Naive B cell (primary cell): ENCODE results near the gene ZNF200. TPM values are rescaled to one million over a fixed set of nuclear protein-coding genes. Genes with fewer than 3 reads are reported as not detected.
"Not testable (repeated sequence)": the region's sequence is repeated elsewhere in the genome, so short reads cannot be mapped to it uniquely, and the experiment has no call there.

ENCODE experiments used
- ATAC-seq, 2 donors: fragments of 150-1000 bp; cut with Tn5 transposase; 2 replicates each; pipeline ENCODE4 v1.10.0; 2021; ENCODE audit warnings: low read depth in 2 of 2, mild to moderate bottlenecking in 2 of 2, moderate library complexity in 2 of 2
- DNase-seq: peaks from one replicate; pipeline ENCODE4 v3.0.0; 2022
- H3K27ac Mint-ChIP-seq, 6 donors: one replicate each; pipeline ENCODE4 v1.8.0; 2020 to 2022; ENCODE audit warnings: mild to moderate bottlenecking in 6 of 6, mixed read lengths in 6 of 6, moderate library complexity in 5 of 6, inconsistent platforms in 2 of 6
- H3K27me3 Mint-ChIP-seq, 3 donors: one replicate each; pipeline ENCODE4 v1.8.0; 2021 to 2022; ENCODE audit warnings: mixed read lengths in 3 of 3, mild to moderate bottlenecking in 1 of 3
- H3K36me3 Mint-ChIP-seq, 2 donors: one replicate each; pipeline ENCODE4 v1.8.0; 2020 to 2022; ENCODE audit warnings: mixed read lengths in 2 of 2, inconsistent platforms in 1 of 2, mild to moderate bottlenecking in 1 of 2
- H3K4me1 Mint-ChIP-seq, 3 donors: one replicate each; pipeline ENCODE4 v1.8.0; 2020 to 2022; ENCODE audit warnings: mixed read lengths in 3 of 3, inconsistent platforms in 1 of 3, mild to moderate bottlenecking in 1 of 3, moderate library complexity in 1 of 3
- H3K4me3 Mint-ChIP-seq, 8 donors: one replicate each; pipeline ENCODE4 v1.8.0; 2020 to 2022; ENCODE audit warnings: mild to moderate bottlenecking in 8 of 8, mixed read lengths in 8 of 8, moderate library complexity in 8 of 8, inconsistent platforms in 2 of 8
- H3K9me3 Mint-ChIP-seq, 7 donors: one replicate each; pipeline ENCODE4 v1.8.0; 2020 to 2022; ENCODE audit warnings: mixed read lengths in 7 of 7, mild to moderate bottlenecking in 5 of 7, inconsistent platforms in 2 of 7, moderate library complexity in 1 of 7
- polyA plus RNA-seq, 6 donors: library from polyadenylated mRNA; unstranded; fragments of 300-500 nt; fragmentation: Illumina TruSeq; gene quantifications; one replicate each; pipeline ENCODE4 v1.2.3, GENCODE V29; 2021; ENCODE audit warnings: low read depth in 6 of 6

The ZNF200 gene
- polyA plus RNA-seq = 10 to 100 TPM in 4 of 6 donors, 1 to 10 TPM in 2; 5.4 to 13.8 (median 11.0) TPM

DNA sequence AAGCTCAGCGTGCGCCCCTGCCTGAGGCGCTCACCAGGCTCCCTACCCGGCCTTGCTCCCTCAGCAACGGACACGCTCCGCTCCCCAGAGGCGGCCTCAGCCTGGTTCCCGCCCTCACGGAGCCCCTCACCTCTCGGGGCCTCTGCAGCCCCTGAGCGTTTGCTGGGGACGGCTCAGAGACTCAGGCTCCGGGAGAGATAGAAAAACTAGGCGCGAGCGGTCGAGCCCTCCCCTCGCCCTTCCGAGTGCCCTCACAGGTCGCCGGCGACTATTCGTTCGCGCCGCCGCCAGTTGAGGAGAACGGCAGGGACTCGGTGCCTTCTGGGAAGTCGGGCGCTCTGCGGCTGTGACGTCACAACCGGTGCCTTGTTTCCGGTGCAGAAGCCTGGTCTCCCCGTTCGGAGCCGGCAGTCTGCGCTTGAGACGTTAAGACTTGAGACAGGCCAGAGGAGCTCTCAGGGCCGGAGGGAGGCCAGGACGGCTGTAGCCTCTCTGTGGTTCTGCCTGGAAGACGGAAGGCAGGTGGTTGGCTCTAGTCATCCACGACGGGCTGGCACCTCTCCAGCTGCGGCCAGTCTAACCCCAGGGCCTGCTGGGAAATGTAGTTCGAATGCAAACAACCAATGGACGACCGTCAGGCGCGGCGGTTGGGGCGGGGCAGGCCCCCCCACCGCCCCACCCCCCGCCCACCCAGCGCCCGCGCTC is at the start of gene ZNF200:
Gene ZNF200 (minus strand): TSS at position 302 of the 705 bp plus-strand sequence. CDS start 1,403 bp downstream, outside the sequence.
- ATAC-seq (peak; percentile 92), DNase-seq (peak; percentile 93)
- Mint-ChIP-seq H3K36me3 (peaks cover 23 to 28% of the 10 kb centered on the region in 2 donors), H3K27me3 (peaks cover 0 to 3% (median 0%) of the 10 kb centered on the region in 3 donors), H3K27ac (peak within 1 kb of the TSS; percentile 95 to 99 (median 98)), H3K4me3 (peak within 1 kb of the TSS; percentile 92 to 98 (median 97)), H3K9me3 (peaks cover 0 to 16% (median 8%) of the 10 kb centered on the region in 7 donors), H3K4me1 (peaks cover 23 to 29% (median 26%) of the 10 kb centered on the region in 3 donors)

DNA sequence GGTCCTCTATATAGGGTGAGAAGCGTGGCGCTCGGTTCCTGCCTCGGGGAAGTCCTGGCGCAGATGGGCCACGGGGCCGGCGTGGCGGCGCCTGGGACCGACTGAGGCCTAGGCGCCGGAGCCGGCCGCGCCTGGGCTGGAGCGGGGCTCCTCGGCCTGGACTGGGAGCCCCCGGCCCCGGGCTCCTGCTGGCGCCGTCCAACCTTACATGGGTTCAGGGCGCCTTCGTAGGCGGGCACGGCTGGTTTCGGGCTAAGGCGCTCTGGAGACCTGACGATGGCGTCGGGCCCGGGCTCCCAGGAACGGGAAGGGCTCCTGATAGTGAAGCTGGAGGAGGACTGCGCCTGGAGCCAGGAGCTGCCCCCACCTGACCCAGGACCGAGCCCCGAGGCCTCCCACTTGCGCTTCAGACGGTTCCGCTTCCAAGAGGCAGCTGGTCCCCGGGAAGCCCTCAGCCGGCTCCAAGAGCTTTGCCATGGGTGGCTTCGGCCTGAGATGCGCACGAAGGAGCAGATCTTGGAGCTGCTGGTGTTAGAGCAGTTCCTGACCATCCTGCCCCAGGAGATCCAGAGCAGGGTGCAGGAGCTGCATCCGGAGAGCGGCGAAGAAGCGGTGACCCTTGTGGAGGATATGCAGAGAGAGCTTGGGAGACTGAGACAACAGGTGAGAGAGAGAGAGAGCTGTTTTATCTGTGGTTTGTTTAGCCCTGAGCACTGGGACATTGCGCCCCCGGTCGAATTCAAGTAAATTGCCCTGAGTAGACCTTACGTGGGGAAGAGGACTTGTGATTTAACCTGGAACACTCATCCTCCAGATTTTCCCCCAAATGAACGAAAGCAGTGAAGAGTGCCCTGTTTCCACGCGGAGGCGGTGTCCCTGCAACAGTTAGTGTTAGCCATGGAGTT is 48.8 kb upstream of the ZNF200 start:
- peaks cover 4 to 7% of the 10 kb centered on the region in 2 donors for H3K36me3 Mint-ChIP-seq
- no peaks in the 10 kb centered on the region for H3K27me3 Mint-ChIP-seq
- DNase-seq (no peak), ATAC-seq (no peak)
- peak overlapping the region; percentile 88 to 98 (median 96) for H3K4me3 Mint-ChIP-seq
- peak overlapping the region; percentile 97 to 99 (median 99) for H3K27ac Mint-ChIP-seq
- peaks cover 29 to 43% (median 32%) of the 10 kb centered on the region in 3 donors for H3K4me1 Mint-ChIP-seq
- H3K9me3 Mint-ChIP-seq = peaks cover 0 to 11% (median 0%) of the 10 kb centered on the region in 7 donors

DNA sequence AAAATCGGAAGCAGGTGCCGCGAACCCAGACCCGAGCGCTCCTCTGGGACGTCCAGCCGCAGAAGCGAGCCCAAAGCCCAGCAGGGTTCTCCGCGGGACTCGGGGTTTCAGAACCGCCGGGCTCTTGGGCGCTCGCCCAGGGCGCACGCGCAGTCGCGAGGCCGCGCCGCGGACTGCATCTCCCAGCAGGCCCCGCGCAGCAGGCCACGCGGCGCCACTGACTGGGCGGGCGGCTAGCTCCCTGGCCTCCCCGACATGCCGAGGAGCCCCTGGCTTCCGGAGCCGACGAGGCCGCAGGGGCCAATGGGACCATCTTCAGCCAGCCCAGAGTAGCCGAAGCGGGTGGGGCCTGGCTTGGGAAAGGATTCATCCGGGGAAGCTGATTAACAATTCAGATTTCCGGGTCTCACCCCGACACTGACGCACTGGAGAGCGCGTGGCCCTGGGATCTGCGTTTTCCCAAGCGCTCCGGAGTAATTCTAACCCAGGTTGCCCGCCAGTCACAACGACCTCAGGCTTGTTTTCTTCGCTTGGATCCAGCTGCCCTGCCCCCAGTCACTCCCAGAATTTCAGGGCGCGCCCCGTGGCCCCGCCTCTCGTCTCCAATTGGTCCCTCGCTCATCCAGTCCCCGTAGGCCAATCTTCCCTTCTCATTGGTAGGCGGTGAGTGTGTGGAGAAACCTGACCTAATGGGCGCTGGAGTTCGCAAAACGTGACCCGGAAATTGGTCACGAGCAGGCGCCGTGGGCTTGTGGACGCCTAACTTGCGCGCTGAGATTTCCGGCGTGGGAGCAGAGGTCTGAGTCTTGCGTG is 48.0 kb upstream of the ZNF200 start, which contains the start of gene ZNF263:
Gene ZNF263 (plus strand): TSS at position 762 of the 813 bp plus-strand sequence. CDS start 328 bp downstream, outside the sequence.
- Mint-ChIP-seq H3K27ac (peak within 1 kb of the TSS; percentile 97 to 99 (median 99)), H3K36me3 (peaks cover under 1 to 4% of the 10 kb centered on the region in 2 donors), H3K4me3 (peak within 1 kb of the TSS; percentile 88 to 98 (median 96)), H3K27me3 (no peaks in the 10 kb centered on the region), H3K9me3 (peaks cover 0 to 4% (median 0%) of the 10 kb centered on the region in 7 donors), H3K4me1 (peaks cover 29 to 43% (median 32%) of the 10 kb centered on the region in 3 donors)
- ATAC-seq (peak; percentile 84 to 86), DNase-seq (peak; percentile 93)

DNA sequence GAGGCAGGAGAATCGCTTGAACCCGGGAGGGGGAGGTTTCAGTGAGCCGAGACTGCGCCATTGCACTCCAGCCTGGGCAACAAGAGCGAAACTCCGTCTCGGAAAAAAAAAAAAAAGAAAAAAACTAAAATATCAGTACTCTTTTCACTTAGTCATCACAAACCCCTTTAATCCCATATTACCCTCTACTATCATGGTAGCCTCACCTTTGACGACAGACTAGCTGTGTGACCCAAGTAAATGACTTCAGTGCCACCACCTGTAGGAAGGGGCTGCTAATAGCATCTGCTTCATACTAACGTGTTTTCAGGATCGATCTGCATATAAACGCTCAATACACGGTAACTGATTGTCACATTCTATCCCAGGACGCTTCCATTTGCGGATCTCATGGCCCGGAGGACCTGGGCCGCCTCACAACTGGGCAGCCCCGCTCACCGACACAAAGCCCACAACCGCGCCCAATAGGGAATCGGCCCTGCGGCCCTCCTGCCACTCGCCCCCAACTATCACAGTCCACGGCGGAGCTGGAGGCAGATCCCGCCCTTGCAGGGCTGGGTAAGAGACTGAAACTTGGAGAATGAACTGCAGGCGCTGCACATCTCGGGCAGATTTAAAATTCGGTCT is 47.3 kb upstream of the ZNF200 start:
- peaks cover 0 to 2% (median 0%) of the 10 kb centered on the region in 7 donors for H3K9me3 Mint-ChIP-seq
- H3K36me3 Mint-ChIP-seq = peaks cover 0 to 4% of the 10 kb centered on the region in 2 donors
- H3K27ac Mint-ChIP-seq = peak overlapping the region in 5 of 6 donors; percentile 73 to 99 (median 98)
- ATAC-seq (peak; percentile 7 to 13), DNase-seq (no peak)
- peaks cover 29 to 43% (median 32%) of the 10 kb centered on the region in 3 donors for H3K4me1 Mint-ChIP-seq
- H3K27me3 Mint-ChIP-seq = no peaks in the 10 kb centered on the region
- H3K4me3 Mint-ChIP-seq = peak overlapping the region; percentile 88 to 98 (median 96)

- DNase-seq (no peak), ATAC-seq (no peak)
- Mint-ChIP-seq H3K27me3 (no peaks in the 10 kb centered on the region), H3K4me3 (peak overlapping the region; percentile 42 to 98 (median 90)), H3K36me3 (peaks cover 0 to 4% of the 10 kb centered on the region in 2 donors), H3K4me1 (peaks cover 29 to 36% (median 32%) of the 10 kb centered on the region in 3 donors), H3K9me3 (peaks cover 0 to 2% (median 0%) of the 10 kb centered on the region in 7 donors), H3K27ac (peak overlapping the region in 1 of 6 donors; percentile 28)
Observed at GRCh38 chr16:3281222-3281820, 46.4 kb upstream of the ZNF200 start.

GRCh38 chr16:3276679-3277078 is 41.7 kb upstream of the ZNF200 start:
- peaks cover 0 to 3% (median under 1%) of the 10 kb centered on the region in 3 donors for H3K4me1 Mint-ChIP-seq
- H3K4me3 Mint-ChIP-seq = peak overlapping the region in 1 of 8 donors; percentile 24
- H3K9me3 Mint-ChIP-seq = peaks cover 0 to 2% (median 0%) of the 10 kb centered on the region in 7 donors
- H3K27me3 Mint-ChIP-seq = no peaks in the 10 kb centered on the region
- ATAC-seq = no peak
- no peak for DNase-seq
- H3K36me3 Mint-ChIP-seq = no peaks in the 10 kb centered on the region
- no peak overlapping the region for H3K27ac Mint-ChIP-seq

DNA sequence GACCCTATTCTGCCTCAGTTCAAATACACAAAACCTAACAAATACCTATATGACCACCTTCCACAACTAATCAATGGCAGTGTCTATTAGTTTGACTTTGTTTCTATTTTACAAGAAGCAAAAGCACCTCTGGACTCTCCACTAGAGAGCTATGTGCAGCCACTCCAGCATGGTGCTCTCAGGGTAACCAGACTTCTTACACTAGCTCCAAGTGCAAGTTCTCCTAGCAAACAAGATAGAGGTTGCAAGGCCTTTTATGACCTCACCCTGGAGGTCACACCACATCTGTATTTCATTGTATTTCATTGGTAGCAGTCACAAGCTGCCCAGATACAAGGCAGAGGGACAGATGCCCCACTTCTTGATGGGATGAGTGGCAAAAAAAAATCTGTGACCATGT is 40.0 kb upstream of the ZNF200 start:
- no peak for DNase-seq

DNA sequence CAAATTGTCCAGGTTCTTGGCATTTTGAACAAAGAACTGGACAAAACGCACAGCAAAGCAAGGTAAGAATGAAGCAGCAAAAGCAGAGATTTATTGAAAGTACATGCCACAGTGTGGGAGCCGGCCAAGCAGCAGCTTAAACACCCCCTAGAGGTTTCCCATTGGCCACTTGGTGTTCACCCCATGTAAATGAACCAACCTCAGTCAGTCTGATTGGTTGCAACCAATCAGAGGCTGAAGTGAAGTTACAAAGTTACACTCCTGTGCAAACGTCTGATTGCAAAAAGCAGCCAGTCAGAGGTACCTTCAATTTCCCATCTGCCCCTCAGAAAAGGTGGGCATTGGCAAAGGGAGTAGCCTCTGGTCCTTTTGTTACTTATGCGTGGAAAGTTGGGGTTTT is 39.5 kb upstream of the ZNF200 start:
- Mint-ChIP-seq H3K27ac (no peak overlapping the region), H3K4me1 (peaks cover 0 to 3% (median 0%) of the 10 kb centered on the region in 3 donors), H3K36me3 (no peaks in the 10 kb centered on the region), H3K4me3 (no peak overlapping the region), H3K27me3 (no peaks in the 10 kb centered on the region), H3K9me3 (peaks cover 0 to 2% (median 0%) of the 10 kb centered on the region in 7 donors)
- ATAC-seq (no peak), DNase-seq (no peak)

More for the DNA sequence above, 40.0 kb upstream of the ZNF200 start:
- no peaks in the 10 kb centered on the region for H3K27me3 Mint-ChIP-seq
- peaks cover 0 to 3% (median 0%) of the 10 kb centered on the region in 3 donors for H3K4me1 Mint-ChIP-seq
- no peaks in the 10 kb centered on the region for H3K36me3 Mint-ChIP-seq
- no peak overlapping the region for H3K4me3 Mint-ChIP-seq
- H3K9me3 Mint-ChIP-seq = peaks cover 0 to 2% (median 0%) of the 10 kb centered on the region in 7 donors
- no peak for ATAC-seq
- H3K27ac Mint-ChIP-seq = peak overlapping the region in 1 of 6 donors; percentile 47

- H3K4me1 Mint-ChIP-seq = peaks cover 0 to 11% (median 3%) of the 10 kb centered on the region in 3 donors
- DNase-seq, ATAC-seq, H3K27ac Mint-ChIP-seq, H3K4me3 Mint-ChIP-seq, H3K27me3 Mint-ChIP-seq, H3K9me3 Mint-ChIP-seq, H3K36me3 Mint-ChIP-seq: not testable (repeated sequence)
Observed at GRCh38 chr16:3271281-3271680, 36.3 kb upstream of the ZNF200 start.

DNA sequence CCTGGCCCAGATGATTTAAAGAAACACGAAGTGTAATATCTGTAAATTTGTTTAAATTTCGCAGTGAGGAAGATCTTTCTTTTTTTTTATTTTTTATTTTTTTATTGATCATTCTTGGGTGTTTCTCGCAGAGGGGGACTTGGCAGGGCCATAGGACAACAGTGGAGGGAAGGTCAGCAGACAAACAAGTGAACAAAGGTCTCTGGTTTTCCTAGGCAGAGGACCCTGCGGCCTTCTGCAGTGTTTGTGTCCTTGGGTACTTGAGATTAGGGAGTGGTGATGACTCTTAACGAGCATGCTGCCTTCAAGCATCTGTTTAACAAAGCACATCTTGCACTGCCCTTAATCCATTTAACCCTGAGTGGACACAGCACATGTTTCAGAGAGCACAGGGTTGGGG is 35.8 kb upstream of the ZNF200 start:
- not testable (repeated sequence) for ATAC-seq, H3K27me3 Mint-ChIP-seq, DNase-seq, H3K36me3 Mint-ChIP-seq, H3K4me3 Mint-ChIP-seq, H3K9me3 Mint-ChIP-seq, H3K27ac Mint-ChIP-seq
- H3K4me1 Mint-ChIP-seq = peaks cover 0 to 11% (median 3%) of the 10 kb centered on the region in 3 donors

- Mint-ChIP-seq H3K4me3 (peak overlapping the region in 3 of 8 donors; percentile 28 to 58 (median 47)), H3K27ac (no peak overlapping the region), H3K36me3 (no peaks in the 10 kb centered on the region), H3K4me1 (peaks cover 5 to 26% (median 8%) of the 10 kb centered on the region in 3 donors), H3K27me3 (no peaks in the 10 kb centered on the region), H3K9me3 (peaks cover 0 to 7% (median 0%) of the 10 kb centered on the region in 7 donors)
- no peak for DNase-seq
- no peak for ATAC-seq
Observed at GRCh38 chr16:3268294-3268693, 33.3 kb upstream of the ZNF200 start.
